Stimulated activated CD8-positive, alpha-beta memory T cell treated with anti-CD3 and anti-CD28 coated beads, Interleukin-4, amount 100 ng/mL, for 1 hour (primary cell): ENCODE data around the gene ABLIM2.
A peak's percentile ranks its signal among the peaks of the same experiment; 100 is the strongest.
"Not testable (repeated sequence)": the region's sequence is repeated elsewhere in the genome, so short reads cannot be mapped to it uniquely, and the experiment has no call there.

Source experiments
- DNase-seq, 2 donors: peaks; one replicate each; pipeline ENCODE4 v3.0.0-alpha.2; 2020; ENCODE audit warnings: low read depth in 2 of 2, low spot score in 1 of 2

The ABLIM2 gene

GRCh38 chr4:7944599-7945220 is 213.9 kb downstream of the ABLIM2 start:
- no peak for DNase-seq

GRCh38 chr4:7943688-7944087 is 214.9 kb downstream of the ABLIM2 start:
- DNase-seq: not testable (repeated sequence)

GRCh38 chr4:7943211-7943610 is 215.4 kb downstream of the ABLIM2 start:
- no peak for DNase-seq

GRCh38 chr4:7941965-7942496 is 216.6 kb downstream of the ABLIM2 start:
- DNase-seq: no peak

GRCh38 chr4:7941111-7941964 is 217.3 kb downstream of the ABLIM2 start:
- DNase-seq: no peak

- DNase-seq: peak; percentile 59 to 77
These were observed 219.1 kb downstream of the ABLIM2 start, which contains the start of gene AFAP1 for GRCh38 chr4:7939377-7940108. Gene AFAP1 (minus strand): TSS chr4:7939861. CDS start chr4:7872078, 67,783 bp downstream.

GRCh38 chr4:7938609-7939376 is 219.8 kb downstream of the ABLIM2 start:
- DNase-seq: no peak

GRCh38 chr4:7938266-7938608 is 220.4 kb downstream of the ABLIM2 start:
- DNase-seq: no peak

GRCh38 chr4:7937006-7937405 is 221.6 kb downstream of the ABLIM2 start:
- DNase-seq: no peak

- no peak for DNase-seq
These were observed 224.7 kb downstream of the ABLIM2 start for GRCh38 chr4:7933651-7934510.

GRCh38 chr4:7932287-7932686 is 226.3 kb downstream of the ABLIM2 start:
- no peak for DNase-seq

GRCh38 chr4:7929118-7929951 is 229.3 kb downstream of the ABLIM2 start:
- DNase-seq: no peak

- no peak for DNase-seq
These were observed 229.9 kb downstream of the ABLIM2 start for GRCh38 chr4:7928711-7929110.

GRCh38 chr4:7926822-7927221 is 231.8 kb downstream of the ABLIM2 start:
- DNase-seq: no peak

GRCh38 chr4:7924570-7924969 is 234.0 kb downstream of the ABLIM2 start:
- DNase-seq: no peak

- no peak for DNase-seq
These were observed 234.4 kb downstream of the ABLIM2 start for GRCh38 chr4:7924163-7924562.

- no peak for DNase-seq
These were observed 236.1 kb downstream of the ABLIM2 start for GRCh38 chr4:7922466-7922865.

- no peak for DNase-seq
These were observed 239.6 kb downstream of the ABLIM2 start for GRCh38 chr4:7918981-7919380.

GRCh38 chr4:7918187-7918586 is 240.4 kb downstream of the ABLIM2 start:
- DNase-seq: not testable (repeated sequence)
